Stimulated activated CD8-positive, alpha-beta memory T cell treated with anti-CD3 and anti-CD28 coated beads, Interleukin-4, amount 100 ng/mL, for 1 hour (primary cell): ENCODE measurements around the gene DLG2.
"Not testable (repeated sequence)": the region's sequence is repeated elsewhere in the genome, so short reads cannot be mapped to it uniquely, and the experiment has no call there.

Source experiments
- DNase-seq, 2 donors: peaks; one replicate each; pipeline ENCODE4 v3.0.0-alpha.2; 2020; ENCODE audit warnings: low read depth in 2 of 2, low spot score in 1 of 2

The DLG2 gene

GRCh38 chr11:83464160-83464944 is 2162.8 kb downstream of the DLG2 start:
- DNase-seq: no peak

- no peak for DNase-seq
Measured at GRCh38 chr11:83459798-83460197, 2167.3 kb downstream of the DLG2 start.

- no peak for DNase-seq
Measured at GRCh38 chr11:83456566-83456965, 2170.6 kb downstream of the DLG2 start.

GRCh38 chr11:83456075-83456474 is 2171.1 kb downstream of the DLG2 start:
- DNase-seq: no peak

GRCh38 chr11:83455356-83455755 is 2171.8 kb downstream of the DLG2 start:
- DNase-seq: no peak

- DNase-seq: no peak
Measured at GRCh38 chr11:83454674-83455073, 2172.5 kb downstream of the DLG2 start.

GRCh38 chr11:83449338-83449913 is 2177.7 kb downstream of the DLG2 start:
- DNase-seq: no peak

- no peak for DNase-seq
Measured at GRCh38 chr11:83448686-83449085, 2178.5 kb downstream of the DLG2 start.

- not testable (repeated sequence) for DNase-seq
Measured at GRCh38 chr11:83443880-83444279, 2183.3 kb downstream of the DLG2 start.

GRCh38 chr11:83441601-83442000 is 2185.5 kb downstream of the DLG2 start:
- no peak for DNase-seq

- no peak for DNase-seq
Measured at GRCh38 chr11:83441171-83441570, 2186.0 kb downstream of the DLG2 start.

GRCh38 chr11:83438438-83438837 is 2188.7 kb downstream of the DLG2 start:
- DNase-seq: no peak

GRCh38 chr11:83437939-83438338 is 2189.2 kb downstream of the DLG2 start:
- DNase-seq: no peak

- no peak for DNase-seq
Measured at GRCh38 chr11:83436855-83437254, 2190.3 kb downstream of the DLG2 start.

- not testable (repeated sequence) for DNase-seq
Measured at GRCh38 chr11:83434812-83435211, 2192.3 kb downstream of the DLG2 start.

GRCh38 chr11:83427943-83428342 is 2199.2 kb downstream of the DLG2 start:
- no peak for DNase-seq

GRCh38 chr11:83427501-83427900 is 2199.6 kb downstream of the DLG2 start:
- no peak for DNase-seq

GRCh38 chr11:83425137-83425466 is 2202.0 kb downstream of the DLG2 start:
- no peak for DNase-seq

GRCh38 chr11:83424376-83425136 is 2202.6 kb downstream of the DLG2 start:
- no peak for DNase-seq

GRCh38 chr11:83422641-83423040 is 2204.5 kb downstream of the DLG2 start:
- DNase-seq: not testable (repeated sequence)

- DNase-seq: no peak
Measured at GRCh38 chr11:83410605-83411565, 2216.3 kb downstream of the DLG2 start.
